ENCODE data around the gene ADCY3. TPM values are rescaled to one million over a fixed set of nuclear protein-coding genes. Genes with fewer than 3 reads are reported as not detected.

Gene ADCY3
- polyA plus RNA-seq, 1 donor from 2014 or later = 28.8 TPM

DNA sequence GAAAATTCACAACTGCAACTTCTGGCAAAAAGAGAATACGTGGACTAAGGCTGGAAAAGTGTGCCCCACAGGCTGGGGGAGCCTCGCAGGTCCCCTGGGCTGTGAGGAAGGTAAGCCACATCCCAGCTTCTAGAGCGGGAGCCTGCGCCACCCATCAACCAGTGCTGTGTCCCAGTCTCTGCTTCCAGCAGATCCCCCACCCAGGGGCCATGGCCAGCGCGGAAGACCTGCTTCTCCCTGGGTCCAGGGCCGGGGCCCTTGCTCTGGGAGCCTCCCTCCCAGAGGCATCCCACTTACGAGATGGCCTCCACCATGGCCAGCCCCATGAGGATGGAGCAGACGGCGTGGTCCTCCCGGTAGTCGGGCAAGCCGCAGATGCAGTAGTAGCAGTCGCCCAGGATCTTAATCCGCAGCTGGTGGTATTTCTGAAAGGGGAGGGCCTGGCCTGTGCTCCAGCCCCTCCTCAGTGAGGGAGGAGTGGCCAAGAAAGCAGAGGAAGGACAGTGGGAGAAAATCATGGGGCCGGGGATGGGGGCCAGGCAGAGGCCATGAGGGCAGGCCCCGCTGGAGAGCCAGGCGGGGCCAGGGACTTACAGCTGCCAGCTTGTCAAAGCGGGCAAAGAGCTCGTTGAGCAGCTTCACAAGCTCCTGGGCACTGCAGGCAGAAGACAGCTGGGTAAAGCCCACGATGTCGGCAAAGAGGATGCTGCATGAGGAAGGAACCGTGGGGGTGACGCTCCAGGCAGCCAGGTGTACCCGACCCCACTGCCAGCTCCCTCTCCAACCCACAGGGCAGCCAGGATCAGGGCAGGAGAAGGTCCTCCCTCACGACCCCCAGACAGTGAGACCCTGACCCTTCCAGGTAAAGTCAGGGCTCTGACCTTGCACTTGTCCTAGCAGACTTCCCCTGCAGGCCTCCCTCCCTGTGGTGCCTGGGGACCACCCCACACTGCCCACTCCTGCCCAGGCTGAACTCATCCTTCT, 78.8 kb downstream of the ADCY3 start:
- Histone ChIP-seq H3K4me2 (ENCODE audit: low read length) (no peak overlapping the region), H3F3A (ENCODE audit: insufficient read depth, low read length, poor library complexity, severe bottlenecking) (no peaks in the 10 kb centered on the region), H3K36me3 (ENCODE audit: insufficient read depth, low read length) (no peaks in the 10 kb centered on the region), H3K4me3 (ENCODE audit: low read length) (no peak overlapping the region), H4K20me1 (ENCODE audit: insufficient read depth) (no peaks in the 10 kb centered on the region), H3K9me2 (ENCODE audit: insufficient read depth, low read length) (no peaks in the 10 kb centered on the region), H3K27me3 (ENCODE audit: insufficient read depth, low read depth, low read length) (no peaks in the 10 kb centered on the region), H3K27ac (ENCODE audit: low read length) (no peak overlapping the region), H3K9ac (ENCODE audit: low read length) (no peak overlapping the region), H3K79me2 (replicated peaks; ENCODE audit: insufficient read depth, low read length) (no peaks in the 10 kb centered on the region), H3K9me3 (ENCODE audit: low read length) (no peaks in the 10 kb centered on the region), H2AFZ (ENCODE audit: low read depth, low read length) (no peak overlapping the region)
- TF ChIP-seq SMC3 (conservative IDR thresholded peaks at IDR 0.05; ENCODE audit: poor library complexity) = no peak

- H3K36me3 ChIP-seq (ENCODE audit: insufficient read depth, low read length) = no peaks in the 10 kb centered on the region
- H3K4me3 ChIP-seq (ENCODE audit: low read length) = no peak overlapping the region
- H3K9ac ChIP-seq (ENCODE audit: low read length) = no peak overlapping the region
- H3K27ac ChIP-seq (ENCODE audit: low read length) = no peak overlapping the region
- H3K4me2 ChIP-seq (ENCODE audit: low read length) = no peak overlapping the region
- H3F3A ChIP-seq (ENCODE audit: insufficient read depth, low read length, poor library complexity, severe bottlenecking) = no peaks in the 10 kb centered on the region
- no peaks in the 10 kb centered on the region for H3K9me2 ChIP-seq (ENCODE audit: insufficient read depth, low read length)
- TF ChIP-seq SMC3 (conservative IDR thresholded peaks at IDR 0.05; ENCODE audit: poor library complexity) = no peak
- TF ChIP-seq, protein P1, sequence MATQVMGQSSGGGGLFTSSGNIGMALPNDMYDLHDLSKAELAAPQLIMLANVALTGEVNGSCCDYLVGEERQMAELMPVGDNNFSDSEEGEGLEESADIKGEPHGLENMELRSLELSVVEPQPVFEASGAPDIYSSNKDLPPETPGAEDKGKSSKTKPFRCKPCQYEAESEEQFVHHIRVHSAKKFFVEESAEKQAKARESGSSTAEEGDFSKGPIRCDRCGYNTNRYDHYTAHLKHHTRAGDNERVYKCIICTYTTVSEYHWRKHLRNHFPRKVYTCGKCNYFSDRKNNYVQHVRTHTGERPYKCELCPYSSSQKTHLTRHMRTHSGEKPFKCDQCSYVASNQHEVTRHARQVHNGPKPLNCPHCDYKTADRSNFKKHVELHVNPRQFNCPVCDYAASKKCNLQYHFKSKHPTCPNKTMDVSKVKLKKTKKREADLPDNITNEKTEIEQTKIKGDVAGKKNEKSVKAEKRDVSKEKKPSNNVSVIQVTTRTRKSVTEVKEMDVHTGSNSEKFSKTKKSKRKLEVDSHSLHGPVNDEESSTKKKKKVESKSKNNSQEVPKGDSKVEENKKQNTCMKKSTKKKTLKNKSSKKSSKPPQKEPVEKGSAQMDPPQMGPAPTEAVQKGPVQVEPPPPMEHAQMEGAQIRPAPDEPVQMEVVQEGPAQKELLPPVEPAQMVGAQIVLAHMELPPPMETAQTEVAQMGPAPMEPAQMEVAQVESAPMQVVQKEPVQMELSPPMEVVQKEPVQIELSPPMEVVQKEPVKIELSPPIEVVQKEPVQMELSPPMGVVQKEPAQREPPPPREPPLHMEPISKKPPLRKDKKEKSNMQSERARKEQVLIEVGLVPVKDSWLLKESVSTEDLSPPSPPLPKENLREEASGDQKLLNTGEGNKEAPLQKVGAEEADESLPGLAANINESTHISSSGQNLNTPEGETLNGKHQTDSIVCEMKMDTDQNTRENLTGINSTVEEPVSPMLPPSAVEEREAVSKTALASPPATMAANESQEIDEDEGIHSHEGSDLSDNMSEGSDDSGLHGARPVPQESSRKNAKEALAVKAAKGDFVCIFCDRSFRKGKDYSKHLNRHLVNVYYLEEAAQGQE (IDR thresholded peaks at IDR 0.05; ENCODE audit: borderline replicate concordance) = no peak
- TF ChIP-seq CTCF (IDR thresholded peaks at IDR 0.05; ENCODE audit: poor library complexity, severe bottlenecking) = no peak
- no peak for TF ChIP-seq EP300 (conservative IDR thresholded peaks at IDR 0.05; ENCODE audit: poor library complexity, severe bottlenecking)
- no peak for TF ChIP-seq MXI1 (conservative IDR thresholded peaks at IDR 0.05; ENCODE audit: poor library complexity, severe bottlenecking)
- TF ChIP-seq TAF1 (IDR thresholded peaks at IDR 0.05; ENCODE audit: low read depth) = no peak
- no peak for TF ChIP-seq POLR2AphosphoS5 (IDR thresholded peaks at IDR 0.05)
- H3K9me3 ChIP-seq (ENCODE audit: low read length) = no peaks in the 10 kb centered on the region
- no peaks in the 10 kb centered on the region for H4K20me1 ChIP-seq (ENCODE audit: insufficient read depth)
- H3K27me3 ChIP-seq (ENCODE audit: insufficient read depth, low read depth, low read length) = no peaks in the 10 kb centered on the region
- no peak overlapping the region for H2AFZ ChIP-seq (ENCODE audit: low read depth, low read length)
- H3K79me2 ChIP-seq (replicated peaks; ENCODE audit: insufficient read depth, low read length) = no peaks in the 10 kb centered on the region
Measured at GRCh38 chr2:24840164-24840869, 79.7 kb downstream of the ADCY3 start.

Measured in neural cell (in vitro differentiated cells).